Measurements from ENCODE around the gene DACH2.

The DACH2 gene

DNA sequence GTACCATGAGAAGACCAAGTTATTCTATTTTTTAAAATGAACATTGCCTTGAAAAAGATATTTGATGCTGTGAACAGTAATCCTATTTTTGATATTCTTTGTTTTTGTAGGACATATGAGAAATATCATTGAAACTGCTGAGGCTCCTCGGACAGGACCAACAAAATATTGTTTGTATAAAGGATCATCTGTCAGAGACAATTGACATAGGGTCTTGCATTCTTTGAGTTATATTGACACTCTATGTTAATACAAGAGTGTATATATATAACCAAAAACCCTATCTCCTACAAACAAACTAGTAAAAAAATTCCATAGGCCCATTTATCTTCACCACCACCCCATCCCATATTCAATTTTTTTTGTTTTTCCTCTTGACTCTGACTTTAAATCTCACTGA is 222.7 kb downstream of the DACH2 start:
- Histone ChIP-seq H3K79me2 (ENCODE audit: control insufficient read depth, insufficient read depth, low read length) (no peaks in the 10 kb centered on the region), H3K23ac (ENCODE audit: low read length) (no peak overlapping the region), H2BK15ac (replicated peaks; ENCODE audit: low read depth) (no peak overlapping the region), H3K4me3 (ENCODE audit: low read length) (no peak overlapping the region), H2BK5ac (ENCODE audit: low read length) (no peak overlapping the region), H3K4me1 (ENCODE audit: control insufficient read depth, low read depth, low read length) (no peaks in the 10 kb centered on the region), H4K8ac (ENCODE audit: low read depth, low read length) (no peak overlapping the region), H3K27ac (ENCODE audit: low read depth, low read length) (no peak overlapping the region), H4K5ac (ENCODE audit: low read length) (no peak overlapping the region), H2AK5ac (ENCODE audit: low read length) (no peak overlapping the region), H3K36me3 (ENCODE audit: control insufficient read depth, insufficient read depth, low read length) (no peaks in the 10 kb centered on the region), H3K56ac (ENCODE audit: low read length) (no peak overlapping the region), H3K27me3 (ENCODE audit: insufficient read depth, low read length, poor library complexity) (no peaks in the 10 kb centered on the region), H3K9ac (ENCODE audit: low read length) (no peak overlapping the region), H3K79me1 (ENCODE audit: low read length) (no peaks in the 10 kb centered on the region), H2BK120ac (ENCODE audit: low read depth, low read length) (no peak overlapping the region), H3K18ac (ENCODE audit: low read length) (no peak overlapping the region), H3K4ac (ENCODE audit: low read depth, low read length) (no peak overlapping the region), H3K4me2 (ENCODE audit: low read length) (no peak overlapping the region)
- no CpG with 5 or more reads among the region's 1 CpG for WGBS (ENCODE audit: extremely low coverage, insufficient coverage, low lambda C conversion rate)
- DNase-seq, result no peak

DNA sequence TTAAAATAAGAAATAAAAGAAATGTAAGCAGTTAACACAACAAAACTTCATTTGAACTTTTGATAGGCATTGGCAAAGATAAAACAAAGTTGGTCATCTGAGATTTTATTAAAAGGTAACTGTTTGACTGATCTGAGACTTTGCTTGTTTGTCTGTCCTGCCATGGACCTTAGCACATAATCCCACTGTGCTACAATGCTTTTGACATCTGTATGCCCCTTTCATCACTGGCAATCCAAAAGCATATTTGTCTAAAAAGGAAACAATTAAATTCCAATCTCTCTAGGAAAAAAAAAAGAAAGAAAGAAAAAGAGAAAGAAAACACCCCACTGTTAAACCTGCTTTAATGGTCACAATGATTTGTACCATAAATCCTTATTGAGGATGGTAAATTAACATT is 231.0 kb downstream of the DACH2 start:
- Histone ChIP-seq H3K23ac (ENCODE audit: low read length) (no peak overlapping the region), H2BK15ac (replicated peaks; ENCODE audit: low read depth) (no peak overlapping the region), H2BK5ac (ENCODE audit: low read length) (no peak overlapping the region), H3K9ac (ENCODE audit: low read length) (no peak overlapping the region), H3K36me3 (ENCODE audit: control insufficient read depth, insufficient read depth, low read length) (no peaks in the 10 kb centered on the region), H3K79me2 (ENCODE audit: control insufficient read depth, insufficient read depth, low read length) (no peaks in the 10 kb centered on the region), H3K27ac (ENCODE audit: low read depth, low read length) (no peak overlapping the region), H2BK120ac (ENCODE audit: low read depth, low read length) (no peak overlapping the region), H3K56ac (ENCODE audit: low read length) (no peak overlapping the region), H4K8ac (ENCODE audit: low read depth, low read length) (no peak overlapping the region), H3K18ac (ENCODE audit: low read length) (no peak overlapping the region), H3K4ac (ENCODE audit: low read depth, low read length) (no peak overlapping the region), H4K5ac (ENCODE audit: low read length) (no peak overlapping the region), H3K4me3 (ENCODE audit: low read length) (no peak overlapping the region), H3K4me2 (ENCODE audit: low read length) (no peak overlapping the region), H2AK5ac (ENCODE audit: low read length) (no peak overlapping the region), H3K79me1 (ENCODE audit: low read length) (no peaks in the 10 kb centered on the region), H3K27me3 (ENCODE audit: insufficient read depth, low read length, poor library complexity) (no peaks in the 10 kb centered on the region), H3K4me1 (ENCODE audit: control insufficient read depth, low read depth, low read length) (no peaks in the 10 kb centered on the region)
- DNase-seq, result no peak

DNA sequence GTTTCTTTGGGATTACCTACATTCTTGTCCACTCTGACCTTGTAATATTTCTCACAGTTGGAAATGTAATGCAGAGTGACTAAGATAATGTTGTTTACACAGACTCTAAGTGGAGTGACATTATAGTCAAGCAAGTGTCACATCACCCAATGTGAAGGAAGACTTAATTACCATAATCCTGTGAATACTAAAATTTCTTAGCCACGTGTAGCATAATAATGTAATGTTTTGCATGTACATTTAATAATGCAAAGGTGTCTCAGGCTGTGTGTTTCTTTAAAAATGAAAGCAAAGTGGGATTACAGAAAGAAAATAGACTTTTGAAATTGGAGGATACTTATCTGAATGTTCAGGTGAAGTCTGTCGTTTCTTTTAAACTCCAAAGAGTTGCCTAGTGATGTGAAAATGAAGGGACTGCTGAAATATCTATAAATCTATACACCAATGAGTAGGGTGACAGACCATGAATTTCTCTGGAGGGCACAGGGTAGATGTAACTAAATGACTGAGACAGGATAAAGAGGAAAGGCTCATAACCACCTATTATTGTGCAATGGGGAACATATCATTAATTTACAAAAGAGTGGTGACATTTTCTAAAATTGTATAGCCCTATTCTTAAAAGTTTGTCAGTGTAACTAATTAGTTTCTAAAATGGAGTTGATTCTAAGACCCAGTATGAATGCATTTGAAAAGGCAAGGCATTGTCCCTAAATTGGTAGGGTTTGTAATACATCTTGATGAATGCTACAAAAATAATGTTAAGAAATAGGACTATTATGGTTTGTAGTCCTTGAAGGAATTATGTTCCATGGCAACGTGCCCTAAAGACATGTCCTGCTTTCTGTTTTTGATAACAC is 235.7 kb downstream of the DACH2 start:
- no peak overlapping the region for H2BK15ac ChIP-seq (replicated peaks; ENCODE audit: low read depth)
- H4K5ac ChIP-seq (ENCODE audit: low read length), result no peak overlapping the region
- no peaks in the 10 kb centered on the region for H3K36me3 ChIP-seq (ENCODE audit: control insufficient read depth, insufficient read depth, low read length)
- H4K8ac ChIP-seq (ENCODE audit: low read depth, low read length), result no peak overlapping the region
- no peak overlapping the region for H3K4me3 ChIP-seq (ENCODE audit: low read length)
- H2AK5ac ChIP-seq (ENCODE audit: low read length), result no peak overlapping the region
- no peak overlapping the region for H3K4ac ChIP-seq (ENCODE audit: low read depth, low read length)
- no peak overlapping the region for H3K23ac ChIP-seq (ENCODE audit: low read length)
- H2BK5ac ChIP-seq (ENCODE audit: low read length), result no peak overlapping the region
- no peaks in the 10 kb centered on the region for H3K79me2 ChIP-seq (ENCODE audit: control insufficient read depth, insufficient read depth, low read length)
- no peaks in the 10 kb centered on the region for H3K4me1 ChIP-seq (ENCODE audit: control insufficient read depth, low read depth, low read length)
- H3K27me3 ChIP-seq (ENCODE audit: insufficient read depth, low read length, poor library complexity), result no peaks in the 10 kb centered on the region
- H3K27ac ChIP-seq (ENCODE audit: low read depth, low read length), result no peak overlapping the region
- no CpG with 5 or more reads among the region's 3 CpGs for WGBS (ENCODE audit: extremely low coverage, insufficient coverage, low lambda C conversion rate)
- H3K79me1 ChIP-seq (ENCODE audit: low read length), result no peaks in the 10 kb centered on the region
- DNase-seq, result no peak
- no peak overlapping the region for H3K9ac ChIP-seq (ENCODE audit: low read length)
- H2BK120ac ChIP-seq (ENCODE audit: low read depth, low read length), result no peak overlapping the region
- H3K18ac ChIP-seq (ENCODE audit: low read length), result no peak overlapping the region
- H3K4me2 ChIP-seq (ENCODE audit: low read length), result no peak overlapping the region
- no peak overlapping the region for H3K56ac ChIP-seq (ENCODE audit: low read length)

DNA sequence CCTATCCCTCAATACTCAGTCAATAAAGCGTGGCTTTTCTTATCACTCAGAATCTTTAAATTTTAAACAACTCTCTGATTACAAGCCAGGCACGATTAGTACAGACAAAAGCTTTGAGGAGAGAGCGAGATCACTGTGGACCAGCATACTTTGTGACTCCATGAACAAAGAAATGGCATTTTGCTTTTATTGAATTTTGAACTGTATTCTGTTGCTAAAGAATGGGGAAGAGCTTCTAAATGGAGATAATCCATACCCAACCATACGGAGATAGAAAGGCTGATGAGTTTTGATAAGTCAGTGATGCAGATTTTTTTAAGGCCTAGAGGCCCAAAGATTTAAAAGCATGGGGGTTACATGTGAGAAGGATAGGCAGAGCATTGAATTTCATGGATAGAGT is 259.1 kb downstream of the DACH2 start:
- Histone ChIP-seq H4K5ac (ENCODE audit: low read length) (no peak overlapping the region), H2BK120ac (ENCODE audit: low read depth, low read length) (no peak overlapping the region), H3K4me2 (ENCODE audit: low read length) (no peak overlapping the region), H3K27ac (ENCODE audit: low read depth, low read length) (no peak overlapping the region), H2BK5ac (ENCODE audit: low read length) (no peak overlapping the region), H2BK15ac (replicated peaks; ENCODE audit: low read depth) (no peak overlapping the region), H3K9ac (ENCODE audit: low read length) (no peak overlapping the region), H3K18ac (ENCODE audit: low read length) (no peak overlapping the region), H3K4me3 (ENCODE audit: low read length) (no peak overlapping the region), H3K23ac (ENCODE audit: low read length) (no peak overlapping the region), H3K56ac (ENCODE audit: low read length) (no peak overlapping the region), H3K79me1 (ENCODE audit: low read length) (no peaks in the 10 kb centered on the region), H3K27me3 (ENCODE audit: insufficient read depth, low read length, poor library complexity) (no peaks in the 10 kb centered on the region), H3K36me3 (ENCODE audit: control insufficient read depth, insufficient read depth, low read length) (no peaks in the 10 kb centered on the region), H2AK5ac (ENCODE audit: low read length) (no peak overlapping the region), H3K4ac (ENCODE audit: low read depth, low read length) (no peak overlapping the region), H4K8ac (ENCODE audit: low read depth, low read length) (no peak overlapping the region), H3K79me2 (ENCODE audit: control insufficient read depth, insufficient read depth, low read length) (no peaks in the 10 kb centered on the region), H3K4me1 (ENCODE audit: control insufficient read depth, low read depth, low read length) (no peaks in the 10 kb centered on the region)
- no peak for DNase-seq
- WGBS (ENCODE audit: extremely low coverage, insufficient coverage, low lambda C conversion rate), result no CpG with 5 or more reads among the region's 4 CpGs

DNA sequence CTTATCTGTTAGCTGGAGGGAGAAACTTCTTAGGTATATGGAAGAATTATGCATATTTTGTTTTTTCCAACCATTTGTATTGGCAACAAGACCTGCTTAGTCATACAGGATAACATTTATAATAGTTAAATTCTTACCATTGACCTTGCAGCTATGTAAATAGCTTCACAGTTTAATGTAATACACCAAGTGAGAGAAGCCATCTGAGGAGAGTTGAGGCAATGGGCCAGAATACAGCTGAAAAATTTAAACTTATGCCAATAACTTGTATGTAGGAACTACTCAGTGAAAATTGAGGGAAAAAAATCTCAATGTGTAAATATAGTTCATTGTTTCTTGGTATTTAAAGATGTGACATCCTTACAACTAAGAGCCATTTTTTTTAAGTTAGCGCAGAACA is 273.5 kb downstream of the DACH2 start:
- H3K27me3 ChIP-seq (ENCODE audit: insufficient read depth, low read length, poor library complexity), result no peaks in the 10 kb centered on the region
- no peak overlapping the region for H3K4me2 ChIP-seq (ENCODE audit: low read length)
- no peak overlapping the region for H2BK120ac ChIP-seq (ENCODE audit: low read depth, low read length)
- WGBS (ENCODE audit: extremely low coverage, insufficient coverage, low lambda C conversion rate), result no CpG with 5 or more reads among the region's 1 CpG
- no peak overlapping the region for H3K27ac ChIP-seq (ENCODE audit: low read depth, low read length)
- no peak overlapping the region for H3K56ac ChIP-seq (ENCODE audit: low read length)
- H4K5ac ChIP-seq (ENCODE audit: low read length), result no peak overlapping the region
- no peaks in the 10 kb centered on the region for H3K79me2 ChIP-seq (ENCODE audit: control insufficient read depth, insufficient read depth, low read length)
- no peaks in the 10 kb centered on the region for H3K36me3 ChIP-seq (ENCODE audit: control insufficient read depth, insufficient read depth, low read length)
- H3K9ac ChIP-seq (ENCODE audit: low read length), result no peak overlapping the region
- no peak overlapping the region for H2BK15ac ChIP-seq (replicated peaks; ENCODE audit: low read depth)
- H4K8ac ChIP-seq (ENCODE audit: low read depth, low read length), result no peak overlapping the region
- H2AK5ac ChIP-seq (ENCODE audit: low read length), result no peak overlapping the region
- H3K4me3 ChIP-seq (ENCODE audit: low read length), result no peak overlapping the region
- no peak overlapping the region for H3K4ac ChIP-seq (ENCODE audit: low read depth, low read length)
- H3K18ac ChIP-seq (ENCODE audit: low read length), result no peak overlapping the region
- DNase-seq, result no peak
- no peak overlapping the region for H2BK5ac ChIP-seq (ENCODE audit: low read length)
- H3K23ac ChIP-seq (ENCODE audit: low read length), result no peak overlapping the region
- no peaks in the 10 kb centered on the region for H3K79me1 ChIP-seq (ENCODE audit: low read length)
- no peaks in the 10 kb centered on the region for H3K4me1 ChIP-seq (ENCODE audit: control insufficient read depth, low read depth, low read length)

DNA sequence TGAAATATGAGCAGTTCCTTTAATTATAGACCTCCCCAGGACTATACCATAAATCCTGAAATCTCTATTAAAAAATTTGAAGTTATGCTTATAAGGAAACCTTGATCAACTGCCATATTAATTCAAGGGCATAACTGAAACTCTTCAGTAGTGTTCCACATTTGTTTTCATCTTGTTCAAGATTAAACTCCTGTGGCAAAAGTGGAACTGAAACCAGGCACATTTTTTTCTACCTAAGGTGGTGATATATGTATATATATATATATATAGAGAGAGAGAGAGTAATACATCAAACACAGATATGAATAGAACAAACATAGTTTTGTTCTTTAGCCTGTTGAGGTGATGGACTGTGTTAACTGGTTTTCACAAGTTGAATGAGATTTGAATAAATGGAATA is 287.9 kb downstream of the DACH2 start:
- Histone ChIP-seq H3K9ac (ENCODE audit: low read length) (no peak overlapping the region), H3K56ac (ENCODE audit: low read length) (no peak overlapping the region), H3K4me3 (ENCODE audit: low read length) (no peak overlapping the region), H2BK120ac (ENCODE audit: low read depth, low read length) (no peak overlapping the region), H3K36me3 (ENCODE audit: control insufficient read depth, insufficient read depth, low read length) (no peaks in the 10 kb centered on the region), H3K4me2 (ENCODE audit: low read length) (no peak overlapping the region), H4K5ac (ENCODE audit: low read length) (no peak overlapping the region), H3K23ac (ENCODE audit: low read length) (no peak overlapping the region), H4K8ac (ENCODE audit: low read depth, low read length) (no peak overlapping the region), H3K27me3 (ENCODE audit: insufficient read depth, low read length, poor library complexity) (no peaks in the 10 kb centered on the region), H3K4ac (ENCODE audit: low read depth, low read length) (no peak overlapping the region), H3K18ac (ENCODE audit: low read length) (no peak overlapping the region), H2AK5ac (ENCODE audit: low read length) (no peak overlapping the region), H3K79me2 (ENCODE audit: control insufficient read depth, insufficient read depth, low read length) (no peaks in the 10 kb centered on the region), H3K4me1 (ENCODE audit: control insufficient read depth, low read depth, low read length) (no peaks in the 10 kb centered on the region), H3K27ac (ENCODE audit: low read depth, low read length) (no peak overlapping the region), H2BK15ac (replicated peaks; ENCODE audit: low read depth) (no peak overlapping the region), H2BK5ac (ENCODE audit: low read length) (no peak overlapping the region), H3K79me1 (ENCODE audit: low read length) (no peaks in the 10 kb centered on the region)
- no peak for DNase-seq

All from mesendoderm (in vitro differentiated cells).